T follicular helper cell (primary cell): ENCODE measurements around the gene NPEPL1.
"Not testable (repeated sequence)": the region's sequence is repeated elsewhere in the genome, so short reads cannot be mapped to it uniquely, and the experiment has no call there.

ENCODE experiments used
- DNase-seq: peaks from one replicate; pipeline ENCODE4 v3.0.0-alpha.2; 2020; ENCODE audit warnings: low read depth

Gene NPEPL1

GRCh38 chr20:58757647-58758046, 65.0 kb downstream of the NPEPL1 start:
- DNase-seq, result not testable (repeated sequence)

GRCh38 chr20:58759947-58760346, 67.3 kb downstream of the NPEPL1 start:
- no peak for DNase-seq

DNA sequence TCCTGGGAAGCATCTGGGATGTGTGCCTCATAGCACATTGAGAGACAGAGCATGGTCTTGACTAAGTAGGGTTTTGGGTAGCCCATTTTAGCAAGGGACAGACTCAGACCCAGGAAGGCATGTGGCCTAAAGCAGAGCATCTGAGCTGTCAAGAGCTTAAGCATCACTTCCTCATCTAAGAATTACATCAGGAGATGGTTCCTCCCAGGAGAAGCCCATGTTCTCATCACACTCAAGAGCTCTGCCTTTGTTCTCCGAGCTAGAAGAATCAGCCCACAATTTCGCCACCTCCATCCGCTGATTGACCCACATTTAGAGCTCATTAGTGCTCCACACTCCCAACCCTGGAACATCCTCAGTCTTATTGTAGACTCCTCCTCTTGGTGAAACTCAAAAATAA, 68.3 kb downstream of the NPEPL1 start:
- no peak for DNase-seq

DNA sequence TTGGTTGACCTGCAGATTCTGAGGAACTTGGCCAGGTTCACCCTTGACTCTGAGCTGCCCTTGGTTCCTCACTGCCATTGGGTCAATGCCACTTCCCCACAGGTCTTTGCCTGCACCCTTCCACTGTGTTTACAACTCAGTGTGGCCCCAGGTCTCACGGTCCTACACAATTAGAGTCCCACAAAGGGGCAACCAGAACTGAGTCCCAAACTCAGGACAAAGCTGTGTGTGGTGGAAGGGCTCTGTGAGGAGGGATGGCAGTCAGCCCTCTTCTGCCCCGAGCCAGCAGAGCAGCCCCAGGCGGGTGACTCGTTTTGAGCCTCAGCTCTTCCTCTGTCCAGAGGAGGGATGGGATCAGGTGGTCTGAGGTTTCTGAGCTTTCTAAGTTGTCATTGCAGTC, 69.5 kb downstream of the NPEPL1 start:
- DNase-seq, result no peak

DNA sequence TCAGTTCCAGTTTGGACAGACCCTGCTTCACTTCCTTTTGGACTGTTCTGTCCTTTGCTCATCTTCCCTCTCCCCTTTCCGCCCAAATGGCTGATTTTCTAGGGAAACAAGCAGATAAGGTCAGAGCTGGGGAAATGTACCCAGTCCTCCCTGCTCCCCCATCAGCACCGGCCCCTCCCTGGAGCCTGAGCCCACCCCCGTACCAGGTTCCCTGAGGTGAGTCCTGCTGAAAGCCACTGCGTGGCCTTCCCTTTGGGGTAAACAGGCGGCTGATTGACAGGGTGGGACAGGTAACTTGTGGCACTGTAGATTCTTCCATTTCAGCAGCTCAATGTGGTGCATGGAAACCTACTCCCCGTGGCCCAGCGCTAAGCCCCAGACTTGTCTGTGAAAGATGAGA, 70.5 kb downstream of the NPEPL1 start:
- no peak for DNase-seq
